Mesodermal cell (in vitro differentiated cells): Measurements from ENCODE around the gene GTF2IRD1.

Experiments
- H3K27ac ChIP-seq: 2 replicates; pipeline ENCODE4 v1.7.0; 2013; ENCODE audit warnings: mild to moderate bottlenecking, low read depth, low read length, moderate library complexity; ENCODE audit not compliant: severe bottlenecking
- H3K36me3 ChIP-seq: 2 replicates; pipeline ENCODE4 v1.7.1; 2013; ENCODE audit warnings: mild to moderate bottlenecking, low read length, moderate library complexity; ENCODE audit not compliant: control insufficient read depth, insufficient read depth
- H3K4me1 ChIP-seq: one replicate; pipeline ENCODE4 v1.7.1; 2013; ENCODE audit warnings: mild to moderate bottlenecking, low read length; ENCODE audit not compliant: insufficient read depth, control insufficient read depth, poor library complexity, severe bottlenecking
- H3K4me3 ChIP-seq: 2 replicates; pipeline ENCODE4 v1.7.0; 2013; ENCODE audit warnings: low read length, control low read depth, mild to moderate bottlenecking; ENCODE audit not compliant: insufficient read depth, poor library complexity, severe bottlenecking; ENCODE audit errors: extremely low read depth
- H3K9me3 ChIP-seq: 2 replicates; pipeline ENCODE4 v1.7.1; 2013; ENCODE audit warnings: mild to moderate bottlenecking, low read length, moderate library complexity; ENCODE audit not compliant: control insufficient read depth
- WGBS, 2 experiments: methylation state at CpG; one replicate each; pipeline ENCODE4 v1.1.5; 2013; ENCODE audit warnings: missing lambda C conversion rate in 2 of 2; ENCODE audit not compliant: insufficient coverage in 2 of 2; 5-methylcytosine and 5-hydroxymethylcytosine counted together

The GTF2IRD1 gene

DNA sequence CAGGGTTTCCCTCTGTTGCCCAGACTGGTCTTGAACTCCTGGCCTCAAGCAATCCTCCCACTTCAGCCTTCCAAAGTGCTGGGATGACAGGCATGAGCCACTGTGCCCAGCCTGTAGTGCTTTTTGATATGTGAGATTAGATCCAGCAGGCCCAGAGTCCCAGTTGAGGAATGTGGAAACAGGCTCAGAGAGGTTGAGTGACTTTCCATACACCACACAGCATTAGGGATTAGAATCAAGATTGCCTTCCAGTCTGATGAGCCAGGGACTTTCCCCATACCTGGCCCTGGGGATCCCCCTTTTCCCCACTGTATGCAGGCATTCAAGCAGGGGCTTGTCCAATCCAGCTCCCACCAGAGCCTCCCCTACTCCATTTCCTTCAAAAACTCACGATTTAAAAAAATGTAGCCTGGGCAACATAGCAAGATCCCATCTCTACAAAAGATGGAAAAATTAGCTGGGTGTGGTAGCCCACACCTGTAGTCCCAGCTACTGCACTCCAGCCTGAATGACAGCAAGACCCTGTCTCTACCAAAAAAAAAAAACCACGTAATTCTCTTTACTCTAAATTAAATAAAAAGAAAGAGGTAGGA lies 128.8 kb downstream of the GTF2IRD1 start:
- 100% methylated on average over 1 of the region's 2 CpGs; no CpG with 5 or more reads in 1 of the 2 experiments for WGBS, 2 experiments

DNA sequence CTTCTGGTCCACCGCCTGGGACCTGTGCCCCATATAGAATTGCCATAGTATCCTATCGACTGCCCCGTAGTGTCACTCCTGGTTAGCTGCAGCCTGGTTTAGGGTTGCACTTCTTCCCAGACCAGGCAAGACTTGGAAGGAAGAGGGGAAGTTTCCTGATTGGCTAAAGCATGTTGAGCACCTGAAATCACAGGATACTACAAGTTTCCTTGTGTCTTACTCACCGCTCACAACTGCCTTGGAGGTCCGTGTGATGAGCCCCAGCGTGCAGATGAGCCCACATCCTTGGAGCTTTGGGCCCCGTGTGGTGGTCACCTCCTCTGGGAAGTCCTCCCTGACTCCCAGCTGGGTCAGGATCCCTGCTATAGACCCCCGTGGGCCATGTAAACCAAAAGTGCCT lies 129.9 kb downstream of the GTF2IRD1 start:
- WGBS, 2 experiments: 92 to 96% methylated on average over 6 of the region's 8 CpGs
- Histone ChIP-seq H3K27ac (no peak overlapping the region), H3K36me3 (peaks cover 14% of the 10 kb centered on the region), H3K4me3 (no peak overlapping the region), H3K9me3 (no peaks in the 10 kb centered on the region), H3K4me1 (peaks cover 39% of the 10 kb centered on the region)

More for the DNA sequence above, 128.8 kb downstream of the GTF2IRD1 start:
- H3K36me3 ChIP-seq: peaks cover 17% of the 10 kb centered on the region
- no peak overlapping the region for H3K27ac ChIP-seq
- no peak overlapping the region for H3K4me3 ChIP-seq
- no peaks in the 10 kb centered on the region for H3K9me3 ChIP-seq
- H3K4me1 ChIP-seq: peaks cover 35% of the 10 kb centered on the region

DNA sequence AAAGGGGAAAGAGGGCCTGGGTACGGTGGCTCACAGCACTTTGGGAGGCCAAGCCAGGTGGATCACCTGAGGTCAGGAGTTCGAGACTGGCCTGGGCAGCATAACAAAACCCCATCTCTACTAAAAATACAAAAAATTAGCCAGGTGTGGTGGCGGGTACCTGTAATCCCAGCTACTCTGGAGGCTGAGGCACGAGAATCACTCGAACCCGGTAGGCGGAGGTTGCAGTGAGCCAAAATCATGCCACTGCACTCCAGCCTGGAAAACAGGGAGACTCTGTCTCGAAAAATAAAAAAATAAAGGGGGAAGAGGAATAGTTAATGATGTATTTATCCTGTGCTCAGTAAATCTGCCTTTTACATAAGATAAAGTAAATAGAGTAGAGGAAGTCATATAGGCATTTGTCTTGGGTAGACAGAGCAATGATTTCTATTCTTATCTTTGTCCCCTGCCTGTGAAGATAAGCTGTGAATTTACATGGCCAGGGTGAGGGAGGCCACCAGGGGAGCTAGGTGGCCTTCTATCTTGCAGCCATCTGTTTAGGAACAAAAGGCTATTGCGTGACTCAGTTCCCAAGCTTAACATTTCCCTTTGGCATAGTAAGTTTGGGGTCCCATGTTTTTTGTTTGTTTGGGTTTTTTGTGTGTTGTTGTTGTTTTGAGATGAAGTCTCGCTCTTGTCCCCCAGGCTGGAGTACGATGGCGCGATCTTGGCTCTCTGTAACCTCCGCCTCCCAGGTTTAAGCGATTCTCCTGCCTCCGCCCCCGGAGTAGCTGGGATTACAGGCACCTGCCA lies 130.7 kb downstream of the GTF2IRD1 start:
- 89 to 95% methylated on average over 14 to 15 of the region's 17 CpGs for WGBS, 2 experiments
- peak overlapping the region; percentile 41 for H3K27ac ChIP-seq
- H3K4me1 ChIP-seq: peaks cover 39% of the 10 kb centered on the region

DNA sequence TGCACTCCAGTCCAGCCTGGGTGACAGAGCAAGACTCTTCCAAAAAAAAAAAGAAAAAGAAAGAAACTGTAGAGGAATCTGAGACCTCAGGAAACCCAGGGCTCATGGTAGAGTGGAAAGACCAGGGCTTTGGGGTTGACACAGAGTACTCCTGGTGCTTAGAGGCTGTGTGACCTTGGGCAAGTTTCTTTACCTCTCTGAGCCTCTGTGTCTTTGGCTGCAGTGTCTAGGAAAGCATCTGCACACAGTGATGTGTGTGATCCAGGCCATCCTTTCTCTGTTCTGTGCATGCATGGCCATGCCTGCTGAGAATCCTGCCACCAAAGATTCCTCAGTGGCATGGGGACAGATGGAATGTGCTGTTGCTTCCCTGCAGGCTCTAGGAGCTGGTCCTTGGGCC lies 132.1 kb downstream of the GTF2IRD1 start:
- H3K4me3 ChIP-seq: no peak overlapping the region
- H3K4me1 ChIP-seq: peaks cover 35% of the 10 kb centered on the region
- no peaks in the 10 kb centered on the region for H3K9me3 ChIP-seq
- H3K27ac ChIP-seq: peak overlapping the region; percentile 82
- peaks cover 28% of the 10 kb centered on the region for H3K36me3 ChIP-seq

More for the DNA sequence above, 130.7 kb downstream of the GTF2IRD1 start:
- Histone ChIP-seq H3K9me3 (no peaks in the 10 kb centered on the region), H3K4me3 (no peak overlapping the region), H3K36me3 (peaks cover 16% of the 10 kb centered on the region)

DNA sequence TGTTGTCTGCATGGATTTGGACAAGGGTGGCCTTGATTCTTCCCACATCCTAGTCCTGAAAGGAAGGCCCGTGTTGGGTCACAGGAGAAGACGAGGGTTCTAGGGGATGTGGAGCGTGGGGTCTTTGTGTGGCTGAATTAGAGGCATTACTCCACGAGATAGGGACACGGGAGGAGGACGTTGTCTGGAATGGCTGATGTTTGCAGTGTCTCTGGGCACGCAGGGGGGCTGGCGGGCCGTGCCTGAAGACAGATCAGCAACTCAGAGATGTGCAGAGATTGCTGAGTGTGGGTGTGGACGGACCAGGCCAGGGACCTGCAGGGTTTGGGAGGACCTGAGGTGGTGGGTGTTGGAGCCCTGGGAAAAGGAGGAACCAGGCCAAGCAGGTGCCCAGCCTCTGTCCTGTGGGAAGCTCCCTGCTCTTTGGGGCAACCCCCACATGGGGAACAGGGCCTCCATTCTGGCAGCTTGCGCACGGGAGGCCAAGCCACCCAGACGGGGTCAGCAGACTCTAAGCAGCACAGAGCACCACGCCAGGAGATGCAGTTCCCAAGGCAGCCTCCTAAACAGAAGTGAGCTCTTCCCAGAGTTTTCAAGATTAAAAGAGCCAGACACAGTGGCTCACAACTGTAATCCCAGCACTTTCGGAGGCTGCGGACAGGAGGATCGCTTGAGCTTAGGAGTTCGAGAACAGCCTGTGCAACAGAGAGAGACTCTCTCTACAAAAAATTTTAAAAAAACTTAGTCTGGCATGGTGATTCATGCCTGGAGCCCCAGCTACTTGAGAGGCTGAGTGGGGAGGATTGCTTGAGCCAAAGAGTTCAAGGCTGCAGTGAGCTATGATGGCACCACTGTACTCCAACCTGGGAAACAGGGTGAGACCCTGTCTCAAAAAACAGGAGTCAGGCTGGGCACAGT lies 132.8 kb downstream of the GTF2IRD1 start:
- Histone ChIP-seq H3K4me3 (no peak overlapping the region), H3K36me3 (peaks cover 31% of the 10 kb centered on the region), H3K9me3 (no peaks in the 10 kb centered on the region), H3K27ac (peak overlapping the region; percentile 82), H3K4me1 (peaks cover 35% of the 10 kb centered on the region)
- 87% methylated on average over 16 to 17 of the region's 18 CpGs for WGBS, 2 experiments

DNA sequence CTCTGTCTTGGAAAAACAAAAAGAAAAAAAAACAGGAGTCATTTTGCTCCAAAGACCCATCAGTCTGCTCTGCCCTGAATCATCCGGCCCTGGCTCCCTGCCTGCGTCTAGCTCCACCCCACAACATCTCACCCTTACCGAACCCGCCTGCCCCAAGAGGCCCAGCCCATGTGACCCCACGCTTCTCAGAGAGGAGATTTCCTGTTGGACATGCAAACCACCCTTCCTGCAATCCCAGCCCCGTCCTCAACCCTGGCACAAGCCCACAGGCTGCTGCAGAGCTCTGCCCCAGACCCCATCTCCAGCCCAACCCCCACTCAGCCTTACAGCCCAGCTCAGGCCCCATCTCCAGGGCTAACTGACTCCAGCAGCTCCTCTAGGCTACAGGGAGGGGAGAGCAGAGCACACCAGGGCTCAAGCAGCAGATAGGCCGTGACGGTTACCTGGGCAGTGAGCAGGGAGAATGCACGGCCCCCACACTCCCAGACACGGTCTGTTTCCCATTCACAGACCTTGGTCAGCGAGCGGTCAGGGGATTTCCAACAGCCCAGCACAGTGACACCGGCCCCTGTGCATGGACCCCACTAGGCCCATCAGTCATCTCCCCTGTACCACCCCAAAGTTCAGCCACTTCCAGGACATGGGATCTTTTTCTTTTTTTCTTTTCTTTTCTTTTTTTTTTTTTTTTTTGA lies 133.9 kb downstream of the GTF2IRD1 start:
- Histone ChIP-seq H3K4me3 (no peak overlapping the region), H3K27ac (peak overlapping the region; percentile 82), H3K36me3 (peaks cover 37% of the 10 kb centered on the region), H3K4me1 (peaks cover 35% of the 10 kb centered on the region), H3K9me3 (no peaks in the 10 kb centered on the region)
- WGBS, 2 experiments: 47 to 54% methylated on average over 10 to 11 of the region's 13 CpGs

GRCh38 chr7:74590813-74591212 lies 137.1 kb downstream of the GTF2IRD1 start:
- 94 to 100% methylated on average over 8 to 13 of the region's 16 CpGs for WGBS, 2 experiments
- Histone ChIP-seq H3K9me3 (no peaks in the 10 kb centered on the region), H3K4me1 (peaks cover 20% of the 10 kb centered on the region), H3K36me3 (peaks cover 60% of the 10 kb centered on the region), H3K27ac (no peak overlapping the region), H3K4me3 (no peak overlapping the region)

GRCh38 chr7:74598558-74598957 lies 144.9 kb downstream of the GTF2IRD1 start:
- peaks cover 77% of the 10 kb centered on the region for H3K36me3 ChIP-seq
- H3K4me3 ChIP-seq: no peak overlapping the region
- no peaks in the 10 kb centered on the region for H3K9me3 ChIP-seq
- H3K4me1 ChIP-seq: no peaks in the 10 kb centered on the region
- 89 to 91% methylated on average over 1 of the region's 1 CpG for WGBS, 2 experiments
- no peak overlapping the region for H3K27ac ChIP-seq

DNA sequence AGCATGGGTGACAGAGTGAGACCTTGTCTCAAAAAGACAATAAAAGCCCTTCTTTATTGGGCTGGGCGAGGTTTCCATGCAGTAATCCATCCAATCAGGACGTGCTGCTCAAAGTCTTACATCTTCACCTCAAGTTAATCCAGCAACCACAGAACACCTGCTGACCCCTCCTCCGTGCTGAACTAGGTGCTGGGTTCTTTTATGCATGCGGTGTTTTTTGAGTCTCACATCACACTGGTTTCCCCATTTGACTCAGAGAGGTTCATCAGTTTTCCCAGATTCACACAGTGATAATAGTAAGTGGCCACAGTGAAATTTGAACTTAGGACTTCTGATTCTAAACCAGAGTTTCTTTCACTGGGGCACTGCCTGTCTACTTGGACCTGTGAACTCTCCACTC lies 145.5 kb downstream of the GTF2IRD1 start:
- 97 to 100% methylated on average over 4 of the region's 4 CpGs for WGBS, 2 experiments
- Histone ChIP-seq H3K4me3 (no peak overlapping the region), H3K4me1 (no peaks in the 10 kb centered on the region), H3K9me3 (no peaks in the 10 kb centered on the region), H3K27ac (no peak overlapping the region), H3K36me3 (peaks cover 72% of the 10 kb centered on the region)

GRCh38 chr7:74604326-74605020 lies 150.8 kb downstream of the GTF2IRD1 start:
- Histone ChIP-seq H3K4me3 (no peak overlapping the region), H3K4me1 (peaks cover 11% of the 10 kb centered on the region), H3K36me3 (peaks cover 24% of the 10 kb centered on the region), H3K9me3 (no peaks in the 10 kb centered on the region), H3K27ac (no peak overlapping the region)
- WGBS, 2 experiments: 98 to 100% methylated on average over 5 to 7 of the region's 7 CpGs
